Superior temporal gyrus (tissue), 1 donor: ENCODE data around the gene CRX.
A peak's percentile ranks its signal among the peaks of the same experiment; 100 is the strongest.
"Not testable (repeated sequence)": the region's sequence is repeated elsewhere in the genome, so short reads cannot be mapped to it uniquely, and the experiment has no call there.

Experiments used
- DNase-seq: peaks from one replicate; pipeline ENCODE4 v3.0.0-alpha.2; 2016; ENCODE audit errors: extremely low spot score

Gene CRX

GRCh38 chr19:47803671-47804070 lies 18.1 kb upstream of the CRX start:
- not testable (repeated sequence) for DNase-seq

- not testable (repeated sequence) for DNase-seq
Observed at GRCh38 chr19:47804451-47804850, 17.3 kb upstream of the CRX start, which contains the start of gene TPRX1. Gene TPRX1, minus strand, starts transcription at chr19:47804551. Its CDS starts 12 bp downstream, at chr19:47804539.

- no peak for DNase-seq
Observed at GRCh38 chr19:47805313-47805712, 16.4 kb upstream of the CRX start.

GRCh38 chr19:47806435-47806834 lies 15.3 kb upstream of the CRX start:
- DNase-seq = no peak

GRCh38 chr19:47813304-47813994 lies 8.3 kb upstream of the CRX start:
- DNase-seq = peak; percentile 39

- DNase-seq = no peak
Observed at GRCh38 chr19:47813995-47814328, 7.8 kb upstream of the CRX start.

- not testable (repeated sequence) for DNase-seq
Observed at GRCh38 chr19:47816270-47816669, 5.5 kb upstream of the CRX start.

GRCh38 chr19:47818221-47818620 lies 3.5 kb upstream of the CRX start:
- not testable (repeated sequence) for DNase-seq

- no peak for DNase-seq
Observed at GRCh38 chr19:47819858-47820257, 1.9 kb upstream of the CRX start.

- DNase-seq = no peak
Observed at GRCh38 chr19:47820410-47820809, 1.3 kb upstream of the CRX start.

GRCh38 chr19:47824396-47824795 lies 2.7 kb downstream of the CRX start:
- DNase-seq = no peak

GRCh38 chr19:47826800-47827199 lies 5.1 kb downstream of the CRX start:
- DNase-seq = no peak

GRCh38 chr19:47832723-47833122 lies 11.0 kb downstream of the CRX start:
- no peak for DNase-seq

- no peak for DNase-seq
Observed at GRCh38 chr19:47836038-47836437, 14.3 kb downstream of the CRX start.

GRCh38 chr19:47839411-47839810 lies 17.7 kb downstream of the CRX start:
- no peak for DNase-seq

- DNase-seq = no peak
Observed at GRCh38 chr19:47839913-47840312, 18.2 kb downstream of the CRX start.

- no peak for DNase-seq
Observed at GRCh38 chr19:47842941-47843340, 21.2 kb downstream of the CRX start.

- no peak for DNase-seq
Observed at GRCh38 chr19:47848425-47848822, 26.7 kb downstream of the CRX start.

- no peak for DNase-seq
Observed at GRCh38 chr19:47848823-47849473, 27.2 kb downstream of the CRX start.

GRCh38 chr19:47853003-47853402 lies 31.3 kb downstream of the CRX start:
- no peak for DNase-seq

GRCh38 chr19:47854459-47854858 lies 32.7 kb downstream of the CRX start:
- DNase-seq = no peak

- DNase-seq = not testable (repeated sequence)
Observed at GRCh38 chr19:47858231-47858630, 36.5 kb downstream of the CRX start.

GRCh38 chr19:47858646-47859285 lies 37.0 kb downstream of the CRX start, which contains the start of gene TPRX2:
Gene TPRX2, plus strand, starts transcription at chr19:47859235. Its CDS starts 12 bp downstream, at chr19:47859247.
- DNase-seq = not testable (repeated sequence)
